ENCODE measurements around the gene FPR2.

DNA sequence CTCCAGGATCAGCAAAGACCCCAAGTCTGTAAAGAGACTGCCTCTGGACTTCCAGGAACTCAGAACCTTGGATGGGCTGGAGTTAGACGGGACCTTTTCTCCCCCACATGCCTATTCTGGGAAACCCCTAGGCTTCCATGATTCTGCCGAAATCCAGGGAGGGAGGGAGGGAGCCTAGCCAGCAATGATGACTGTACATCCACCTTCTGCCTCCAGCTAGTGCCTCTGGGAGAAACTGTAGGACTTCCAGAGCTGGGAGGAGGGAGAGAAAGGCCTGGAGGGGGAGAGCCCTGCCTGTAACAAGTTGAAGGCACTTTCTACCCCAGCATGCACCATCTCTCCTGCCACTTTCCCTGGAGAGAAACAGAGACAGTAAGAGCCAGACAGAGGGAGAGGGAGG, 31.2 kb upstream of the FPR2 start:
- TF ChIP-seq FOXM1 (IDR thresholded peaks at IDR 0.05; ENCODE audit: borderline replicate concordance) (no peak), SP1 (IDR thresholded peaks at IDR 0.05) (no peak), FOXK2 (IDR thresholded peaks at IDR 0.05) (no peak), LEF1 (IDR thresholded peaks at IDR 0.05; ENCODE audit: borderline replicate concordance) (no peak), NFRKB (IDR thresholded peaks at IDR 0.05) (no peak), FOXA1 (IDR thresholded peaks at IDR 0.05) (no peak), ZNF384 (IDR thresholded peaks at IDR 0.05) (no peak), TARDBP (IDR thresholded peaks at IDR 0.05) (no peak), CTBP1 (IDR thresholded peaks at IDR 0.05; ENCODE audit: borderline replicate concordance) (no peak), BHLHE40 (IDR thresholded peaks at IDR 0.05; ENCODE audit: borderline replicate concordance) (no peak), SUZ12 (IDR thresholded peaks at IDR 0.05) (no peak), HDGF (IDR thresholded peaks at IDR 0.05; ENCODE audit: borderline replicate concordance) (no peak)
- TF ChIP-seq, protein P1, sequence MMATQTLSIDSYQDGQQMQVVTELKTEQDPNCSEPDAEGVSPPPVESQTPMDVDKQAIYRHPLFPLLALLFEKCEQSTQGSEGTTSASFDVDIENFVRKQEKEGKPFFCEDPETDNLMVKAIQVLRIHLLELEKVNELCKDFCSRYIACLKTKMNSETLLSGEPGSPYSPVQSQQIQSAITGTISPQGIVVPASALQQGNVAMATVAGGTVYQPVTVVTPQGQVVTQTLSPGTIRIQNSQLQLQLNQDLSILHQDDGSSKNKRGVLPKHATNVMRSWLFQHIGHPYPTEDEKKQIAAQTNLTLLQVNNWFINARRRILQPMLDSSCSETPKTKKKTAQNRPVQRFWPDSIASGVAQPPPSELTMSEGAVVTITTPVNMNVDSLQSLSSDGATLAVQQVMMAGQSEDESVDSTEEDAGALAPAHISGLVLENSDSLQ (IDR thresholded peaks at IDR 0.05), result no peak

Measured in HEK293T (cell line).